GM12865 (cell line): ENCODE measurements around the gene AP3B1.

ENCODE experiments used
- DNase-seq: peaks from one replicate; pipeline ENCODE4 v3.0.0; 2010; ENCODE audit warnings: low read depth
- H3K4me3 ChIP-seq: 2 replicates; pipeline ENCODE4 v1.5.1; 2011; ENCODE audit warnings: mild to moderate bottlenecking, low read depth, low read length, control low read depth
- TF ChIP-seq, protein P1 (sequence below): IDR thresholded peaks from 2 replicates; pipeline ENCODE4 v1.5.1; 2011; ENCODE audit warnings: low read length, control low read depth, low read depth, inconsistent platforms; ENCODE audit not compliant: insufficient read depth; ENCODE audit errors: missing control alignments

AP3B1 gene

DNA sequence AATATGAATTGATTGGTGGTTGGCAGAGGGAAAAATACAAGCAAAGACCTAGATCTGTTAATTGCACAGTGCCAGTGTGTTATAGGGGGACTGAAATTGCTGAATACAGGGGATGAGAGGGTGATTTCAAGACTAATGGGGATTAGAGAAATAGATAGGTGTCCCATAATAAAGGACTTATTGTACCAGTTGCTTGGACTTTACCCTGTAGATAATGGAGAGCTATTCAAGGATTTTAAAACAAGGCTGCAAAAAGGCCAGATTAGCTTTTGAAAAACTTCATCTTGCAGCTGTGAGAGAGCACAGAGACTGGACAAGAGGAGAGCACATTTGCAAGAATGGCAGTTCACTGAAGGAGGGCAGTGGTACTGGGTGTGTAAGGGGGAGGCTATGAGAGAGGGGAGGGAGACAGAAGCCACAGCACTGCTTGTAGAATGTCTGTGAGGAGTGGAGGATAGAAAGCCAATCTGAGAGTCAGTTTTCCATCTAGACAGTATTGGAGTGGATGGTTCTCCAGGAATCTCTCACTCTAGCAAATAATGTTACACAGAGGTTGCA, 37.1 kb upstream of the AP3B1 start:
- DNase-seq = no peak
- TF ChIP-seq, protein P1, sequence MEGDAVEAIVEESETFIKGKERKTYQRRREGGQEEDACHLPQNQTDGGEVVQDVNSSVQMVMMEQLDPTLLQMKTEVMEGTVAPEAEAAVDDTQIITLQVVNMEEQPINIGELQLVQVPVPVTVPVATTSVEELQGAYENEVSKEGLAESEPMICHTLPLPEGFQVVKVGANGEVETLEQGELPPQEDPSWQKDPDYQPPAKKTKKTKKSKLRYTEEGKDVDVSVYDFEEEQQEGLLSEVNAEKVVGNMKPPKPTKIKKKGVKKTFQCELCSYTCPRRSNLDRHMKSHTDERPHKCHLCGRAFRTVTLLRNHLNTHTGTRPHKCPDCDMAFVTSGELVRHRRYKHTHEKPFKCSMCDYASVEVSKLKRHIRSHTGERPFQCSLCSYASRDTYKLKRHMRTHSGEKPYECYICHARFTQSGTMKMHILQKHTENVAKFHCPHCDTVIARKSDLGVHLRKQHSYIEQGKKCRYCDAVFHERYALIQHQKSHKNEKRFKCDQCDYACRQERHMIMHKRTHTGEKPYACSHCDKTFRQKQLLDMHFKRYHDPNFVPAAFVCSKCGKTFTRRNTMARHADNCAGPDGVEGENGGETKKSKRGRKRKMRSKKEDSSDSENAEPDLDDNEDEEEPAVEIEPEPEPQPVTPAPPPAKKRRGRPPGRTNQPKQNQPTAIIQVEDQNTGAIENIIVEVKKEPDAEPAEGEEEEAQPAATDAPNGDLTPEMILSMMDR = no peak
- H3K4me3 ChIP-seq = no peak overlapping the region

DNA sequence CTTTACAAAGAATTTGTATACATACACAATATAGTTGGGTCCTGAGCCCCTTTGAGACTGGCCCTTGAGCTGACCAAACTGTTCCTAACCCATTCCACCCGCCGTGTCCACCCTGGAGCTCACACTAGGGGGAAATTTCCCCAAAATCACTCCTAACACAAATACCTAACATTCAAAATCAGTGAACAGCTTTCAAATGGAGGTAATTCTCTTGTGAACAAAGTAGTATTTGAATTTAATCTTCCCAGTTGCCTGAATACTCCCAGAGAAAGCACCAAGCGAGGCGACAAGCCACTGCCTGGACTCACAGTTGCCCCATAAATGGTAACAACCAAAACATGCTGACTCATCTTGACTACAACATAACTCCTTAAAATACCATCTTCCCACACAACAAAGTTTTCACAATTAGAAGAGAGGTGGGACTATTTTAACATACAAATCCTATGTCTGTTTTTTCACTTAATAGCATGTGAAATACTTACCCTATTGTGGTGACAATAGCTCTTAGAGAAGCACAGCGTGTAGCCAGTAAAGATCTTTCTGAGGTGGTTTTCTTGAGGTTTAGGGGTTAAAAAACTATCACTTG, 34.2 kb upstream of the AP3B1 start:
- TF ChIP-seq, protein P1 = no peak
- no peak for DNase-seq
- H3K4me3 ChIP-seq = no peak overlapping the region

DNA sequence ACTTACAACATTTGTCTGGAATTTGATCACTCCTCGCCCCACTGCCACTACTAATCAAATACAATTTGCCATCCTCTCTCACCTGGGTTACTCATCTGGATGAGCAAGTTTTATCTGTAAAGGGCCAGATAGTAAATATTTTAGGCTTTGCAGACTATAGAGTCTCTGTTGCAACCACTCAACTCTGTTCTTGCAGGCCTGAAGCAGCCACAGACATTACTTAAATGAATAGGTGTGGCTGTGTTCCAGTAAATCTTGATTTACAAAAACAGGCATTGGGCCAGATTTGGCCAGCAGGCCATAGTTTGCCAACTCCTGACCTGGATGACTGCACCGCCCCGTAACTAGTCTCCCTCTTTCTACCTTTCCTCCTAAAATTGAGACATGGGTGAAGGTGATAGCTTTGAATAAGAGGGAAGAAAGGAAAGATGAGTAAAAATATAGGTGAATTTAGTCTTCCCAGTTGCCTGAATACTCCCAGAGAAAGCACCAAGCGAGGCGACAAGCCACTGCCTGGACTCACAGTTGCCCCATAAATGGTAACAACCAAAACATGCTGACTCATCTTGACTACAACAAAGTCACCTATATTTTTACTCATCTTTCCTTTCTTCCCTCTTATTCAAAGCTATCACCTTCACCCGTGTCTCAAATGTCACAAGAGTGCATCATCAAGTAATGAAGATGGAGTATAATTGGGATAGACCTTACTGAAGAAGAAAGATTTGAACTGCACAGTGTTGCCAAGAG, 33.4 kb upstream of the AP3B1 start:
- TF ChIP-seq, protein P1 = no peak
- DNase-seq = no peak
- H3K4me3 ChIP-seq = no peak overlapping the region

DNA sequence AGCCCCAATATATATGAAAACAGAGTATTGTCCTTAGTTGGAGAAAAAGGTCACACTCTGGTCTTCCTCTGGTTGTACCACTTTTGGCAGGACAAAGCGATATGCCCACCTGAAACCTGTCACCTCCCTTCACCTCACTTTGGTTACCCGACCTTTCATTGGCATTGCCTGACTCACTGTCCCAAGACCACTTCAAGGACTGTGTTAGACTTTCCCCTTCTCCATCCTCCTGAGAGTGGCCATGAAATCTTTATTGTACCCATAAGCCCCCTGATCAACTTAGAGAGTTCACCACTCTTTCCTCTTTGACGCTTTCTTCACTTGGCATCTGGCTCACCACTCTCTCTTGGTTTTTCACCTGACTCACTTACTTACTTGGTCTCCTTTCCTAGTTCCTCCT, 32.4 kb upstream of the AP3B1 start:
- TF ChIP-seq, protein P1 = no peak
- DNase-seq = no peak

DNA sequence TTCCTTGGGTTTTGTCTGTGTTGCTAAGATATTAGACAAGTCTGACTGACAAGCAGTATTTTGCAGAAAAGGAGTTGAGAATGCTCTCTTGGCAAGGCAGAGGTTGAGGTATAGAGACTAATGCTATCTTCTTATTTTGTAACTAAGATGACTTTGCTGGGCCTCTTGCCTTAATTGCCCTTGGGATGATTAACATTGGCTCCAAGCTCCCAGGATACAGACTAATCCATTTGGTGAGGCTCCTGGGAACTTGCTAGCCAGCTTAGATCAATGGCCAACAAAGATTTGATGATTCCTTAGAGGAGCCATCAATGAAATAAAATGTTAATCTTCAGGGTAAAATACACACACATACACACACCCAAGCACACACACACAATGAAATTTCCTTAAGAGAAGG, 28.7 kb upstream of the AP3B1 start:
- TF ChIP-seq, protein P1 = no peak

More for the DNA sequence above, 32.4 kb upstream of the AP3B1 start:
- H3K4me3 ChIP-seq = no peak overlapping the region

DNA sequence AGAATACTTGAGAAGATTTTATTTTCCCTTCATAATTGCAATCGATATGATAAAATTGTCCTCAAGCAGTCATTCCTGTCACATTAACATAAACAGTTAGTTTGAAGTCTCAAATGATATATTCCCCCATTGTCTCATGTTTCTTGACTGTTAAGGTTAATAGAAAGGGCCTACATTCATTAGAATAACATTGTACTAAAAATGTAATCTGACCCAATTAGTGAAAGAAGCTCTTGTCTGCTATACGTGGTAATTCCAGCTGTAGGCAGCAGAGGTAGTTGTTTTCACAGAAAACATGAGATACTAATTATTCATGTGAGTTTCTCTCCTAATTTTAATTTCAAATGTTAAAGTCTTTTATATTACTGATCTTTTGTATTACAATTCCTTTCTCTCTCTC, 25.9 kb upstream of the AP3B1 start:
- DNase-seq = peak; percentile 41
- TF ChIP-seq, protein P1 = peak; percentile 48
- no peak overlapping the region for H3K4me3 ChIP-seq

More for the DNA sequence above, 28.7 kb upstream of the AP3B1 start:
- DNase-seq = no peak
- H3K4me3 ChIP-seq = no peak overlapping the region
